Body of pancreas (tissue), 4 donors: ENCODE measurements around the gene DNAJB1.
A peak's percentile ranks its signal among the peaks of the same experiment; 100 is the strongest.

Source experiments
- POLR2A ChIP-seq, 3 donors: fragments of 450-650 bp; IDR thresholded peaks; one replicate each; pipeline ENCODE4 v1.6.1; 2016; ENCODE audit warnings: antibody characterized with exemption in 3 of 3, mild to moderate bottlenecking in 2 of 3
- TF ChIP-seq, protein P1 (sequence below), 7 experiments: fragments of 450-650 bp in 4 of 7; fragments of 200-600 bp in 3 of 7; sonication (generic) in 3 of 7; IDR thresholded peaks; one replicate each; pipeline ENCODE4 v1.5.1; 2016 to 2019; ENCODE audit warnings: antibody characterized with exemption in 7 of 7

DNA sequence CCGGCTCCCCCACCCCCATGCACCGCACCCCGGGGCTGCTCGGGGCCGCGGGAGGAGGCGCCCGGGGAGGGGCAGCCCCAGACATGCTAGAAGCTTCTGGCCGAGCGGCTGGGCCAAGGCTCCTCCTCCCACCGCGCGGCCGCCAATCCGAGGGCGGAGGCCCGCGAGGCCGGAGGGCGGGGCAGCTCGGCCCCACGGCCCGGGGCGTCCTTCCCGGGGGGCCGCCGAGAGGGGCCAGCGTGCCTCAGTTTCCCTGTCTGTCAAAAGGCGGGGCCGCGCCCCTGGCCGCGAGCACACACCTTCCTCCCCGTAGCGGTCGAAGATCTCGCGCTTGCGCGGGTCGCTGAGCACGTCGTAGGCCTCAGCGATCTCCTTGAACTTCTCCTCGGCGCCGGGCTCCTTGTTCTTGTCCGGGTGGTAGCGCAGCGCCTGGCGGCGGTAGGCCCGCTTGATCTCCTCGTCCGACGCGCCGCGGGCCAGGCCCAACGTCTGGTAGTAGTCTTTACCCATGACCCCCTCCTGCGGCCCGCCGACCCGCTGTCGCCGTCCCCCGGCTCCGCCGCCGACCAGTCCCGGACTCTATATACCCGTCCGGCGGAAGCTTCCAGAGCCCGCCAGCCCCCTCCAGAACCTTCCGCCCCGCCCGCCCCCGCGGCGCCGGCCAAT, at the start of gene DNAJB1:
- TF ChIP-seq, protein P1, sequence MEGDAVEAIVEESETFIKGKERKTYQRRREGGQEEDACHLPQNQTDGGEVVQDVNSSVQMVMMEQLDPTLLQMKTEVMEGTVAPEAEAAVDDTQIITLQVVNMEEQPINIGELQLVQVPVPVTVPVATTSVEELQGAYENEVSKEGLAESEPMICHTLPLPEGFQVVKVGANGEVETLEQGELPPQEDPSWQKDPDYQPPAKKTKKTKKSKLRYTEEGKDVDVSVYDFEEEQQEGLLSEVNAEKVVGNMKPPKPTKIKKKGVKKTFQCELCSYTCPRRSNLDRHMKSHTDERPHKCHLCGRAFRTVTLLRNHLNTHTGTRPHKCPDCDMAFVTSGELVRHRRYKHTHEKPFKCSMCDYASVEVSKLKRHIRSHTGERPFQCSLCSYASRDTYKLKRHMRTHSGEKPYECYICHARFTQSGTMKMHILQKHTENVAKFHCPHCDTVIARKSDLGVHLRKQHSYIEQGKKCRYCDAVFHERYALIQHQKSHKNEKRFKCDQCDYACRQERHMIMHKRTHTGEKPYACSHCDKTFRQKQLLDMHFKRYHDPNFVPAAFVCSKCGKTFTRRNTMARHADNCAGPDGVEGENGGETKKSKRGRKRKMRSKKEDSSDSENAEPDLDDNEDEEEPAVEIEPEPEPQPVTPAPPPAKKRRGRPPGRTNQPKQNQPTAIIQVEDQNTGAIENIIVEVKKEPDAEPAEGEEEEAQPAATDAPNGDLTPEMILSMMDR (IDR thresholded peaks at IDR 0.05): peak in 1 of 7 experiments; percentile 7
- peak; percentile 95 to 99 (median 99) for TF ChIP-seq POLR2A (IDR thresholded peaks at IDR 0.05)
